ENCODE measurements around the gene WBP1L. TPM values are rescaled to one million over a fixed set of nuclear protein-coding genes. Genes with fewer than 3 reads are reported as not detected.

Gene WBP1L
- total and polyA plus RNA-seq, 2 of the 13 experiments (the other 11 are each of a cell fraction or from before 2014, with no cell fraction given): 8.3 to 12.3 TPM

GRCh38 chr10:102841827-102842345 is 98.1 kb downstream of the WBP1L start:
- ATAC-seq: no peak
- CTCF ChIA-PET (ENCODE audit: low intra/inter-chr PET ratio, low total read pairs): no interaction called here
- no peaks in the 10 kb centered on the region for H3K79me2 ChIP-seq (ENCODE audit: insufficient read depth, low read length)

More at GRCh38 chr10:102841827-102842345, 98.1 kb downstream of the WBP1L start:
- Histone ChIP-seq H3K27ac (ENCODE audit: extremely low read length, insufficient read depth, low read length) (no peak overlapping the region), H3K27me3 (ENCODE audit: control insufficient read depth in 1 of 2, insufficient read depth in 2 of 2, low read length in 2 of 2) (no peaks in the 10 kb centered on the region), H3K4me3 (replicated peaks in 1 of 3; ENCODE audit: insufficient read depth in 1 of 3, low read depth in 2 of 3, low read length in 3 of 3) (no peak overlapping the region), H3K4me2 (ENCODE audit: low read depth, low read length) (peak overlapping the region; percentile 49), H3K9ac (ENCODE audit: insufficient read depth, low read depth, low read length) (peak overlapping the region; percentile 5; the same call in 1 of the 2 replicates), H3K36me3 (replicated peaks in 1 of 2; ENCODE audit: control insufficient read depth in 1 of 2, insufficient read depth in 2 of 2, low read length in 2 of 2) (no peaks in the 10 kb centered on the region), H3K4me1 (ENCODE audit: insufficient read depth, low read length) (peaks cover 60% of the 10 kb centered on the region), H4K20me1 (ENCODE audit: insufficient read depth, low read length) (no peaks in the 10 kb centered on the region), H2AFZ (ENCODE audit: low read length) (no peak overlapping the region), H3K9me3 (ENCODE audit: low read length) (peaks cover 13% of the 10 kb centered on the region; the same call in 1 of the 2 replicates)
- POLR2A ChIA-PET: interaction anchor here (0.7 kb wide), 1 partner anchor 27 kb away, joined by 3 read pairs; the partner anchor contains the start of gene AS3MT
- intact Hi-C loops (cut with micrococcal nuclease; ENCODE audit: unreplicated experiment) (no loop called here), in situ Hi-C loops (cut with HindIII; ENCODE audit: extremely low pct_ligation_motif_present, low pct_unique_long_range_greater_than_20kb) (no loop called here)
- DNase-seq (ENCODE audit: low spot score): no peak
- WGBS (ENCODE audit: low lambda C conversion rate): 31% methylated on average over 11 of the region's 11 CpGs
- TF ChIP-seq CEBPG (CRISPR knock-in tag; IDR thresholded peaks at IDR 0.05) (0 out of 2 replicates have a peak, but pooled peaks have one; percentile 40), HMG20A (CRISPR knock-in tag; IDR thresholded peaks at IDR 0.05; ENCODE audit: borderline replicate concordance) (peak; percentile 37; the same call in 1 of the 2 replicates), GATAD2A (CRISPR knock-in tag; IDR thresholded peaks at IDR 0.05) (peak; percentile 46; the same call in 1 of the 2 replicates), FOXA3 (CRISPR knock-in tag; IDR thresholded peaks at IDR 0.05) (peak; percentile 79), CEBPB (IDR thresholded peaks at IDR 0.05; ENCODE audit: borderline replicate concordance, low read depth, low read length) (peak; percentile 45; the same call in 1 of the 2 replicates), DNMT3B (CRISPR knock-in tag; conservative IDR thresholded peaks at IDR 0.05) (no peak), SNAI1 (CRISPR knock-in tag; IDR thresholded peaks at IDR 0.05; ENCODE audit: borderline replicate concordance) (no peak), ZNF12 (CRISPR knock-in tag; IDR thresholded peaks at IDR 0.05) (0 out of 2 replicates have a peak, but pooled peaks have one; percentile 26), CENPT (CRISPR knock-in tag; IDR thresholded peaks at IDR 0.05; ENCODE audit: low read depth) (no peak), ZNF597 (CRISPR knock-in tag; IDR thresholded peaks at IDR 0.05) (no peak), FOXA1 (IDR thresholded peaks at IDR 0.05) (no peak), FOXA1 (CRISPR knock-in tag; IDR thresholded peaks at IDR 0.05) (peak; percentile 72)
- BruUV-seq (replicated peaks): no TSS peak
- FAIRE-seq: no peak
